Neuronal stem cell (in vitro differentiated cells): Measurements from ENCODE around the gene VPS13D.

ENCODE experiments used
- DNase-seq: peaks from one replicate; pipeline ENCODE4 v3.0.0-alpha.2; 2013; ENCODE audit warnings: low spot score
- H2AFZ ChIP-seq: one replicate; pipeline ENCODE4 v1.6.1; 2013; ENCODE audit warnings: mild to moderate bottlenecking, low read length, inconsistent platforms
- H2AK5ac ChIP-seq: 2 replicates; pipeline ENCODE4 v1.6.1; 2013; ENCODE audit warnings: low read depth, mild to moderate bottlenecking, inconsistent platforms, low read length, moderate library complexity, mixed read lengths
- H2BK120ac ChIP-seq: 2 replicates; pipeline ENCODE4 v1.6.1; 2013; ENCODE audit warnings: low read depth, mild to moderate bottlenecking, inconsistent platforms, low read length, moderate library complexity, mixed read lengths
- H2BK12ac ChIP-seq: one replicate; pipeline ENCODE4 v1.6.1; 2013; ENCODE audit warnings: low read length, inconsistent platforms
- H2BK15ac ChIP-seq: 2 replicates; pipeline ENCODE4 v1.6.1; 2013; ENCODE audit warnings: mild to moderate bottlenecking, low read length, inconsistent platforms, mixed read lengths
- H2BK5ac ChIP-seq: one replicate; pipeline ENCODE4 v1.6.1; 2013; ENCODE audit warnings: inconsistent platforms, mild to moderate bottlenecking, low read length, moderate library complexity
- H3K14ac ChIP-seq: one replicate; pipeline ENCODE4 v1.6.1; 2013; ENCODE audit warnings: low read length, inconsistent platforms
- H3K18ac ChIP-seq: 2 replicates; pipeline ENCODE4 v1.6.1; 2013; ENCODE audit warnings: low read length, inconsistent platforms
- H3K23ac ChIP-seq: 2 replicates; pipeline ENCODE4 v1.6.1; 2013; ENCODE audit warnings: low read depth, mild to moderate bottlenecking, mixed read lengths, low read length, inconsistent platforms; ENCODE audit not compliant: poor library complexity
- H3K27ac ChIP-seq: replicated peaks from 3 replicates; pipeline ENCODE4 v1.5.1; 2013; ENCODE audit warnings: low read length, inconsistent platforms
- H3K27me3 ChIP-seq, 3 experiments: 2 replicates each; pipeline ENCODE4 v1.6.1; 2013; ENCODE audit warnings: low read length in 3 of 3, mild to moderate bottlenecking in 2 of 3, inconsistent platforms in 1 of 3, low read depth in 1 of 3, mixed read lengths in 1 of 3, moderate library complexity in 1 of 3; ENCODE audit not compliant: control insufficient read depth in 3 of 3, insufficient read depth in 3 of 3
- H3K36me3 ChIP-seq, 2 donors: replicated peaks in 1 of 2; 2 replicates each; pipeline ENCODE4 v1.6.1; 2013; ENCODE audit warnings: low read length in 2 of 2; ENCODE audit not compliant: control insufficient read depth in 2 of 2, insufficient read depth in 2 of 2
- H3K4ac ChIP-seq: 2 replicates; pipeline ENCODE4 v1.6.1; 2013; ENCODE audit warnings: inconsistent platforms, mild to moderate bottlenecking, low read length, moderate library complexity
- H3K4me1 ChIP-seq, 2 donors: 1 replicate in 1 of 2; 2 replicates in 1 of 2; pipeline ENCODE4 v1.6.1; 2013; ENCODE audit warnings: low read length in 2 of 2, low read depth in 1 of 2; ENCODE audit not compliant: control insufficient read depth in 2 of 2, insufficient read depth in 1 of 2
- H3K4me2 ChIP-seq: one replicate; pipeline ENCODE4 v1.6.1; 2013; ENCODE audit warnings: mild to moderate bottlenecking, low read length, inconsistent platforms; ENCODE audit not compliant: insufficient read depth, poor library complexity, severe bottlenecking
- H3K4me3 ChIP-seq, 2 donors: 2 replicates each; pipeline ENCODE4 v1.5.1; 2013; ENCODE audit warnings: low read length in 2 of 2, mild to moderate bottlenecking in 2 of 2, inconsistent platforms in 1 of 2, moderate library complexity in 1 of 2
- H3K79me1 ChIP-seq: one replicate; pipeline ENCODE4 v1.6.1; 2013; ENCODE audit warnings: low read depth, mild to moderate bottlenecking, inconsistent platforms, low read length, moderate library complexity
- H3K9ac ChIP-seq: one replicate; pipeline ENCODE4 v1.6.1; 2013; ENCODE audit warnings: mild to moderate bottlenecking, low read depth, low read length, inconsistent platforms; ENCODE audit not compliant: poor library complexity
- H3K9me3 ChIP-seq, 2 donors: replicated peaks in 1 of 2; 2 replicates each; pipeline versions ENCODE3 to v1.6.1; 2013; ENCODE audit warnings: low read length in 2 of 2, mild to moderate bottlenecking in 2 of 2, inconsistent platforms in 1 of 2, low read depth in 1 of 2, mixed read lengths in 1 of 2, moderate library complexity in 1 of 2; ENCODE audit not compliant: control insufficient read depth in 2 of 2, insufficient read depth in 1 of 2
- H4K8ac ChIP-seq: one replicate; pipeline ENCODE4 v1.6.1; 2013; ENCODE audit warnings: low read depth, mild to moderate bottlenecking, inconsistent platforms, low read length, moderate library complexity
- H4K91ac ChIP-seq: one replicate; pipeline ENCODE4 v1.6.1; 2013; ENCODE audit warnings: low read length, low read depth, mild to moderate bottlenecking, inconsistent platforms; ENCODE audit not compliant: poor library complexity
- WGBS, 2 donors: extraction: QIAGEN DNeasy Blood & Tissue Kit; methylation state at CpG; one replicate each; pipeline ENCODE4 v1.1.7; 2013; ENCODE audit warnings: missing lambda C conversion rate in 2 of 2, mixed read lengths in 1 of 2; ENCODE audit not compliant: insufficient read length in 2 of 2, insufficient replicate concordance in 1 of 2; ENCODE audit errors: extremely low coverage in 2 of 2; 5-methylcytosine and 5-hydroxymethylcytosine counted together

Gene VPS13D

GRCh38 chr1:12309783-12310742, 80.2 kb downstream of the VPS13D start:
- Histone ChIP-seq H2BK120ac (no peak overlapping the region), H3K9me3 (peaks cover 7 to 12% of the 10 kb centered on the region in 2 donors), H3K4me2 (no peak overlapping the region), H3K9ac (no peak overlapping the region), H3K4me3 (no peak overlapping the region), H3K79me1 (no peaks in the 10 kb centered on the region), H3K23ac (no peak overlapping the region), H3K18ac (no peak overlapping the region), H3K4ac (no peak overlapping the region), H3K27ac (no peak overlapping the region), H3K14ac (no peak overlapping the region), H3K36me3 (peaks cover 13 to 72% of the 10 kb centered on the region in 2 donors), H2BK12ac (no peak overlapping the region), H2BK5ac (no peak overlapping the region), H2AK5ac (no peak overlapping the region), H3K27me3 (no peaks in the 10 kb centered on the region), H3K4me1 (peaks cover 0 to 2% of the 10 kb centered on the region in 2 donors), H4K91ac (no peak overlapping the region), H2BK15ac (no peak overlapping the region), H4K8ac (no peak overlapping the region), H2AFZ (no peak overlapping the region)
- no peak for DNase-seq
- no CpG with 5 or more reads among the region's 6 CpGs for WGBS, 2 donors

DNA sequence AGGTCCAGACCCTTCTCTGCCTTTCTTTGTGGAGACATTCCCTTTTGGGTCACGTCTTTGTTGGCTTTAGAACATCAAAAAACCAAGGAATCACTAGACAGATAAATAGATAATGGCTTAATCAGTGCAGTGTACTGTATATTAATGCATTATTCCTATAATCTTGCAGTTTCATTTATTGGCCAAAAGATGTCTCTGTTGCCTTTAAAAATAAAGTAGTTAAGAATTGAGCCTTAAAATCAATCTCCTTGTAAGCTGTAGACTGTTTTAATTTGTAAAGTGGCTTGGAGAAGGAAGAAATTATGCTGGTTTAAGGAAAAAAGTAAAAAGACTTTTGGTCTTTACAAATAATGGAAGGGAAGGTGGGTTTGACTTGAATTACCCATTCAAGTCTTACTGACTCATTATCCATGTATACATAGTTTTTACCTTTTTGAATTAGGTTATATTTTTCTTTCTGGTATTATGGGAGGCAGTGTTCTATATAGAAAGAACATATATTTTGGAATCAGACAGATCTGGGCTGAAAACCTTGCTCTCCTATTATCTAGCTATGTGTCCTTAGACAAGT, 84.6 kb downstream of the VPS13D start:
- H3K27ac ChIP-seq = no peak overlapping the region
- no peak overlapping the region for H2AK5ac ChIP-seq
- no peak overlapping the region for H3K4ac ChIP-seq
- no peak overlapping the region for H2BK12ac ChIP-seq
- H3K4me2 ChIP-seq = no peak overlapping the region
- peaks cover 9 to 56% of the 10 kb centered on the region in 2 donors for H3K36me3 ChIP-seq
- WGBS, 2 donors = no CpG with 5 or more reads among the region's 1 CpG
- no peak overlapping the region for H3K4me3 ChIP-seq
- H3K4me1 ChIP-seq = peaks cover 0 to 2% of the 10 kb centered on the region in 2 donors
- no peak overlapping the region for H2BK120ac ChIP-seq
- no peak overlapping the region for H3K23ac ChIP-seq
- H4K8ac ChIP-seq = no peak overlapping the region
- no peak overlapping the region for H3K9ac ChIP-seq
- DNase-seq = no peak
- no peak overlapping the region for H2BK15ac ChIP-seq
- no peaks in the 10 kb centered on the region for H3K27me3 ChIP-seq
- no peaks in the 10 kb centered on the region for H3K79me1 ChIP-seq
- H3K18ac ChIP-seq = no peak overlapping the region
- no peak overlapping the region for H2BK5ac ChIP-seq
- H3K9me3 ChIP-seq = no peaks in the 10 kb centered on the region
- H4K91ac ChIP-seq = no peak overlapping the region
- no peak overlapping the region for H3K14ac ChIP-seq
- H2AFZ ChIP-seq = no peak overlapping the region

DNA sequence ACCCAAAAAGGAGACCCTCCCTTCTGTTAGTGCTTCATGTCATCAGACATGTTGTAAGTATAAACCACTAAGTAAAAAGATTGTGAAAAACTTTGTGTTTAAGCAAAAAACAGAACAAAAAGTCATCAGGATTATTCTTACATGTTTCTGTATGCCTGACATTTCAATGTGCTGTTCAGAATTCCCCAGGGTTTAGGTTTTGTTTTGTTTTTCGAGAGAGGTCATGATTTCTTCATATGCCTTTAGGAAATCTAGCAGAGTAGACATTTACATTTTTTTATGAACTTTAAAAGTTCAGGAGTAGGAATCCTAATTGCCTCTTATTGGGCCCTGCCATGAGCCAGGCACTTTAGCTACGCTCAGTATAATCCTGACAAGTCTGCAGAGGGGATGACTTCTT, 85.3 kb downstream of the VPS13D start:
- WGBS, 2 donors = no CpG with 5 or more reads among the region's 2 CpGs
- Histone ChIP-seq H2AFZ (no peak overlapping the region), H3K4me3 (no peak overlapping the region), H3K79me1 (no peaks in the 10 kb centered on the region), H2BK15ac (no peak overlapping the region), H3K14ac (no peak overlapping the region), H3K9ac (no peak overlapping the region), H3K23ac (no peak overlapping the region), H2BK120ac (no peak overlapping the region), H3K18ac (no peak overlapping the region), H4K8ac (no peak overlapping the region), H3K27ac (no peak overlapping the region), H4K91ac (no peak overlapping the region), H3K4ac (no peak overlapping the region), H2BK12ac (no peak overlapping the region), H3K9me3 (no peaks in the 10 kb centered on the region), H3K27me3 (no peaks in the 10 kb centered on the region), H2AK5ac (no peak overlapping the region), H2BK5ac (no peak overlapping the region), H3K4me2 (no peak overlapping the region), H3K36me3 (peaks cover 9 to 64% of the 10 kb centered on the region in 2 donors), H3K4me1 (peaks cover 0 to 2% of the 10 kb centered on the region in 2 donors)
- no peak for DNase-seq

GRCh38 chr1:12316331-12316730, 86.5 kb downstream of the VPS13D start:
- peaks cover 9 to 67% of the 10 kb centered on the region in 2 donors for H3K36me3 ChIP-seq
- H3K79me1 ChIP-seq = no peaks in the 10 kb centered on the region
- no peak overlapping the region for H4K91ac ChIP-seq
- no peaks in the 10 kb centered on the region for H3K4me1 ChIP-seq
- DNase-seq = no peak
- no peak overlapping the region for H2AFZ ChIP-seq
- H3K4me3 ChIP-seq = no peak overlapping the region
- H2BK12ac ChIP-seq = no peak overlapping the region
- no peak overlapping the region for H3K14ac ChIP-seq
- no peak overlapping the region for H2AK5ac ChIP-seq
- H3K27me3 ChIP-seq = no peaks in the 10 kb centered on the region
- H3K4me2 ChIP-seq = no peak overlapping the region
- no CpG with 5 or more reads among the region's 2 CpGs for WGBS, 2 donors
- H2BK5ac ChIP-seq = no peak overlapping the region
- no peak overlapping the region for H3K18ac ChIP-seq
- H2BK120ac ChIP-seq = no peak overlapping the region
- no peak overlapping the region for H3K27ac ChIP-seq
- H2BK15ac ChIP-seq = no peak overlapping the region
- H4K8ac ChIP-seq = no peak overlapping the region
- no peak overlapping the region for H3K4ac ChIP-seq
- H3K23ac ChIP-seq = no peak overlapping the region
- H3K9me3 ChIP-seq = no peaks in the 10 kb centered on the region
- no peak overlapping the region for H3K9ac ChIP-seq
